HG02870 (cell line): ENCODE data around the gene ROGDI.

Experiments used
- ATAC-seq: cut with Tn5 transposase; IDR thresholded peaks from one replicate; pipeline ENCODE4 v1.9.1; 2021; ENCODE audit warnings: mild to moderate bottlenecking, moderate library complexity; ENCODE audit not compliant: unreplicated experiment

The ROGDI gene, protein sequence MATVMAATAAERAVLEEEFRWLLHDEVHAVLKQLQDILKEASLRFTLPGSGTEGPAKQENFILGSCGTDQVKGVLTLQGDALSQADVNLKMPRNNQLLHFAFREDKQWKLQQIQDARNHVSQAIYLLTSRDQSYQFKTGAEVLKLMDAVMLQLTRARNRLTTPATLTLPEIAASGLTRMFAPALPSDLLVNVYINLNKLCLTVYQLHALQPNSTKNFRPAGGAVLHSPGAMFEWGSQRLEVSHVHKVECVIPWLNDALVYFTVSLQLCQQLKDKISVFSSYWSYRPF

GRCh38 chr16:4801962-4802658 is at the start of gene ROGDI:
Gene ROGDI, minus strand, starts transcription at chr16:4802633. Its CDS starts 62 bp downstream, at chr16:4802571.
- peak; percentile 54 for ATAC-seq

DNA sequence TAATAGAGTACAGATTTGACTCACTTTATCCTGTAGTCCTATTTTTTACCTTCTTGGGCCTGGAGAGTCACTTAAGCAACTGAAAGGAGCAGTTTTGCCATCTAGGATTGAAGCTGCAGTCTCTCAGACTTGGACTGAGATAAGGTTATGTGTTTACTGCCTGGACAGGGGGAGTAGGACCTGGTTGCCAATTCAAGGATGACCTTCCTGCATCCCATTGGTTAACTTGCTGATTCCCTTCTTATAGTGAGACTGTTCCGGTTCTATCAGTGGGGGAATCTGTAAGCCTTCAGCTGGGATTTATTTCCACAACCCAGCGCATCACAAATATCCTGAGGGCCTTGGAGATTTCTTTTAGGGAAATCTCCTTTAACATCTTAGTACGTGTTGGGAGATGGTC is 47.8 kb upstream of the ROGDI start:
- ATAC-seq = no peak

DNA sequence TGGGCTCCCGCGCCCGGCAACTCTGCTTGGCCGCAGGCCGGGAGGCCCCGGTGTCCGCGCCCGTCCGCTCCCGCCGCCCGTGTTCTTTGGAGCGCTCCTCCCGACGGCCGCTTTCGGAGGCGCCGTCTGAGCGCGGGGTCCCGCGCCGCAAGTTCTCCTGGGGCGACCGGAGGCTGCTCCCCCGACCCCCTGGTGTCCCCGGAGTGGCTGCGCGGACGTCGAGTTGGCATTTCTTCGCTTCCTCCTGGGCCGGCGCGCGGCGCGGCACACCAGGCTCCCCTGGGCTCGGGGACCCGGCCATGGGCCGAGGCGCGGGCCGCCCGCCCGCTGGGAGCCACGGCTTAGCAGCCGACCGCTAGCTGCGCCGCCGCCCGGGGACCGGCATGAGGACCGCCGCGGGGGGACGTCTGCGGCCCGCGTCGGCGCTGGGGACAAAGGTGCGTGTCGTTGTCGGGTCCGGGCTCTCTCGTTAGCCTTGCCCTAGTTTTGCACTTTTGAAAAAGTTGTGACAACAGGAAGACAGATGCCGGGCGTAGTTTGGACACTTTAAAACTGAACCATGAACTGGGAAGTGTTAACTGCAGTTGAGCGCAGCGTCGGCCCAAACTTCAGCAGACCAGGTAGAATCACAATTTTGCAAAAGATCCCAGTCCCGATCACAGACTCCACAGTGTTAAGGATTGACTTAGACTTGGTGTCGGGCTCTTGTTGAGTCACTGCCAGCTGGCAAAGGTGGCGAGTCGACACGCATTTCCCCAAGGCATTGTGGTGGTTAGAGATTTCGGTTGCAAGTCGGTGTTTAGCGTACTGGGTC is 45.5 kb upstream of the ROGDI start:
- peak; percentile 21 for ATAC-seq

DNA sequence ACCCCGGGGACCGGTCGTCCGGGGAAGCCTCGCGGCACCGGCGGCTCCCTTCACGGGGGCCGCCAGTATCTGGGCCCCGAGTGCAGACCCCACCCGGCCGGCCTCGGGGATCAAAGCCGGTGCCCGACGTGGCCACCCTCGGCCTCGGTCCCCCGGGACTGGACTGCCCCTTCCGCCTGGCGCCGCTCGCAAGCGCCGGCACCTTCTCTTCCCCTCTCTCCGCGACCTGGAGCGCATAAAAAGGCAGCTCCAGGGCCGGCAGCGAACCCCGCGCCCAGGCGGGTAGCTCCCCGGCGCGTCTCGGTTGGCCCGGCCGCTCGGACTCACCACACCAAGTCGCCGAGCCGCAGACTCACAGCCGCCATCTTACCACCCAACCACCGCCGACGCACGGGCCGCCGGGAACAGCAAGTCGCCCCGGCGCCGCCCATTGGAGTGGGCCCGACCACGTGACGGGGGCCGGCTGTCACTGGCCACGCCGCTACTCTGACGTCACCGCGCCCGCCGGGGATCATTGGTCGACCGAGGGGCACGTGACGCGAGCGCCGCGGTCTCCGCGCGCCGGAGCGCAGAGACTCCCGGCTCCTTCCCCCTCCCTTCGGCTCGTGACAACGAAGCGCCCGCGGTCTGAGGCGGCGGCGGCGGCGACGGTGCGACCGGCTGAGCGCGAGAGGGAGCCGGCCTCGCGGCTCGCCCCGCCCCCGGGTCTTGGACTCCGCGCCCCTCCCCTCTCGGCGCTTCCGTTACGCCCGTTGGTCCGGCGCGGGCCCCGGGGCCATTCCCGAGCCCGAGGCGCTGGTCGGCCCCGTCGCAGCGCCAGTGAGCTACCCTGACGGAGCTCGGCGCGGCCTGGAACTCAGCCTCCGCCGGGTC is 44.7 kb upstream of the ROGDI start, which contains the start of the genes GLYR1 and UBN1:
Gene GLYR1 (minus strand): TSS at position 388 of the 873 bp plus-strand sequence. CDS start 23 bp downstream, at position 365.
Gene UBN1 (plus strand): TSS at position 581 of the 873 bp plus-strand sequence. CDS start 5,437 bp downstream, outside the sequence.
- ATAC-seq = peak; percentile 83

DNA sequence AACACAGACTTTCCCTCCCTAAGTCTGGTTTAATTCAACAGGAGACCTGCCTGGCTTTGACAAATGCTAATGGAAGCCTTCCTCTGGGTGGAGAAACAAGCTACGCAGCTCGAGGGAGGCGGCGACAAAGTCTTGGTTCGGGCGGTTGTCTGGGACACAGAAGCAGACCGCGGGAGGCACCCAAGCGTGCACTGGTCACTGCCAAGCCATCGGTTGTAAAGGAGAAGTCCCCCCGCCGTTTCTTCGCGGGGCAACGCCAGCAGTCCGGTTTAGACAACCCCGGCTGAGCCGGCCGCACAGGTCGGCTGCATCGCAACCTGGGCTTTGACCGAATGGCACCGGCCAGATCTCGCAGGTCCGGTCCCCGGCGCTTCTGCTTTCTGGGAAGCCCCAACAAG is 44.1 kb upstream of the ROGDI start:
- ATAC-seq = peak; percentile 27

DNA sequence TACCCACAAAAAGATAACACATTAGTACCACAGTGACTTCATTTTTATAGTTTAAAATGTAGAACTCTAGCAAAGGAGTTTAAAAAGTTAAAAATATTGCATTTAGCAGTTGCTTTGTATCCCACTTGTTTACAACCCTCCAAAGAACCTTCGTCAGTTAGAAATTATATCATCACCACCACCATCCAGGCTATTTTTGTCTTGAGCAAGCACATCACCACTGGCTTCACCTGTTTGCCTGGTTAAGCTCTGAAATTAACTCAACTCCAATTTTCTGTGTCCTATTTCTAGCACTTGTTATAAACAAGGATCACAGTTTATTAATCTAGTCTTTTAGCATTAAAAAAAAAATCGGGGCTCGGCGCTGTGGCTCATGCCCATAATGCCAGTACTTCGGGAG is 38.6 kb upstream of the ROGDI start:
- no peak for ATAC-seq

- no peak for ATAC-seq
Measured at GRCh38 chr16:4839942-4840341, 37.5 kb upstream of the ROGDI start.

- no peak for ATAC-seq
Measured at GRCh38 chr16:4837733-4838501, 35.5 kb upstream of the ROGDI start.

DNA sequence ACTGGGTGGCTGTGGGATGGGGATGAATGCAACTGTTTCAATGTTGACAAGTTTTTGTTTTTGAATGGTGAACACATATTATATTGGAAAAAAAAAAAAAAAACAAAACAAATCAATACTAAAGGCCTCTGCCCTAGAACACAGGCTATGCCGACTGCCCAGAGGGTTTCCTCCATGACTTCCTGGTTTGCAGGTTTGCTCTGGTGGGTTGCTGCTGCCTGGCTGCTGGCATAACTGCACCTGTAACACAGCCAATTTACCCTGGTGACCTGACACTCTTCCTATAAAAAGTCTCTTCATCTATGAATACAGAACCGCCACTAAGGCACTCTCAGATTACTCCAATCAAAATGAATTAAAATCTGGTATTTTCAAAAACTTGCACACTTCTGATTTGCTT is 34.3 kb upstream of the ROGDI start:
- no peak for ATAC-seq

GRCh38 chr16:4833584-4833983 is 31.2 kb upstream of the ROGDI start:
- no peak for ATAC-seq

DNA sequence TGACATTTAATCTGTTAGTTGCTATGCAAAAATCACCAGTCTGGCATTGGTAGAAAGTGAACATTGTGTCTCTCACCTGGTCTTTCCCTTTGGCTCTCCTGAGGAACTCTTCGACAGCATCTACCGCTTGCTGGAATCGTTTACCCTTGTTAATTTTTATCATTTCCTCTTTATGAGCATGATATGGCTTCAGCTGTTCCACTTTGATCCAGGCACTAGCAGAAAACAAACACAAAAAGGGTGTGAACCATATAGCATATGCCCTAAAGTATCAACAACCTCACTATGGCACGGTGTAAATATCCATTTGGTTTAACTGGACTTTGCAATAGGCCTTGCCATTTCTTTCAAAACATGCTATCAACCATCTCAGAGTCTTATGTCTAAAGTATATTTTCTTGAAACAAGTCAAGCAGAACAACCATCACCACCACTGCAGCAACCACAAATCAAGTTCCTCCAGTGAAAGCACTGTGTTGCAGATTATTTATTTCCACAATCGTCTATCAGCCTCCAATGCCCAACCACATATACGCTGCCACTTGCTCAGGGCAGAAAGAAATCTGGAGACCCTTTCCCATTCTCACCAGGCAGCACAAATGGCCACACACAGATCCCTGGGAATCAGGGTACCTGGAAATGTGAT is 30.4 kb upstream of the ROGDI start:
- no peak for ATAC-seq

- ATAC-seq = no peak
Measured at GRCh38 chr16:4831616-4832015, 29.2 kb upstream of the ROGDI start.

DNA sequence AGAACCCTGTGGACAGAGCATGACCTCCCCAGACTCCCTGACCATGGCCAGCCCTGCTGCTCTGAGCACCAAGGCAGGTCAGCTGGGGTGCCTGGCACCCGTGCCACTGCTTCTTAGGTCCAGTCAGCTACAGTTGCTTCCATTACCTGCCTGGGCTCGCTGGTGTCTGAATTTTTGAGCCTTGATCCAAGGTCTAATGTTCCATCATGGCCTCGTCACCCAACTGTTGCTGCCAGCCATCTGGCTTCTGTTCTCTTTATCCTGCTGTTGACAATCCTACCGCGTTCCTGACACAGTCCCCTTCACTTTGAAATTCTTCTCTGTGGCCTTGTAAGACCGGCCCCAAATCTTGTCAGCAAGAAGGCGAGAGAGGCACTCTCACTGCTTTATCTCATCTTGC is 28.0 kb upstream of the ROGDI start:
- ATAC-seq = no peak

- no peak for ATAC-seq
Measured at GRCh38 chr16:4828567-4829321, 26.3 kb upstream of the ROGDI start.

GRCh38 chr16:4826980-4827379 is 24.5 kb upstream of the ROGDI start:
- no peak for ATAC-seq

- no peak for ATAC-seq
Measured at GRCh38 chr16:4826526-4826925, 24.1 kb upstream of the ROGDI start.

DNA sequence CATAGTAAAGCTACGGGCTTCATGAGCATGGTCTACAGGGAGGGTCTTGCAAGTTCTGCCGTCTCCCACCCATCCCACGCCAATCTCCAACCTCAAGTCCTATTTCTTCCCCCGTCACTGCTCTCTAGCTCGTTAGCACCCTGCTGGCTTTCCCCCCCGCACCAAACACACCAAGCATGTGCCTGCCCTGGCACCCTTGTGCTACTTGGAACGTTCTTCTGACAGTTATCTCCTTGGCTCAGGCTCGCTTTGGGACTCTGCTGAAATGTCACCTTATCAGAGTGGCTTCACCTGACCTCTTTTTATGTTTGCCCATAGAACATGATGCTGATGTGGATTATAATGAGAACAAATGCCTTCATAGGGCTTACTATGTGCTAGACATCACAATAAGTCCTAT is 22.8 kb upstream of the ROGDI start:
- no peak for ATAC-seq

DNA sequence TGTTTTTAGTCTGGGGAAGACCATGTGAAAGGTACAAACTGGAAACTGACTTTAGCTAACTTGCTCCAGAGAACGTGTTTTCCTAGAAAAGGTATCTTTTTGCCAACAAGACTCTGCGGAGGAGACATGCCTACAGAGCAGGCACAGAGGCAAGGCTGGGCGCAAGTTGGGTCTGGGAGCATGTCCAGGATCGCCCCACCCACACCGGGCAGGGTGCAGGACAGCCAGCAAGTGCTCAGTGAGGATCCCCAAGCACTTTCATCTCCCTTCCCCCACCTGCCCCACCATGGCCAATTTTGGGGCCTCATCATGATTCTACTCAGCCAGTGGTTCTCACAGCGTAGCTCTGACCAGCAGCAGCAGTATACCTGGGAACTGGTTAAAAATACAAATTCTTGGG is 18.2 kb upstream of the ROGDI start:
- ATAC-seq = no peak
